HG03103 (cell line): Measurements from ENCODE around the gene RNF224.
A peak's percentile ranks its signal among the peaks of the same experiment; 100 is the strongest.

ENCODE experiments used
- ATAC-seq: cut with Tn5 transposase; IDR thresholded peaks from one replicate; pipeline ENCODE4 v1.9.1; 2021; ENCODE audit warnings: low read depth; ENCODE audit not compliant: unreplicated experiment

The RNF224 gene

GRCh38 chr9:137213160-137214060 is 13.9 kb upstream of the RNF224 start:
- no peak for ATAC-seq

GRCh38 chr9:137214620-137215019 is 12.7 kb upstream of the RNF224 start:
- no peak for ATAC-seq

- no peak for ATAC-seq
Measured at GRCh38 chr9:137215196-137215986, 11.9 kb upstream of the RNF224 start.

GRCh38 chr9:137216188-137216965 is 10.9 kb upstream of the RNF224 start:
- no peak for ATAC-seq

GRCh38 chr9:137217276-137218211 is 9.8 kb upstream of the RNF224 start:
- no peak for ATAC-seq

GRCh38 chr9:137218212-137218753 is 9.0 kb upstream of the RNF224 start:
- no peak for ATAC-seq

DNA sequence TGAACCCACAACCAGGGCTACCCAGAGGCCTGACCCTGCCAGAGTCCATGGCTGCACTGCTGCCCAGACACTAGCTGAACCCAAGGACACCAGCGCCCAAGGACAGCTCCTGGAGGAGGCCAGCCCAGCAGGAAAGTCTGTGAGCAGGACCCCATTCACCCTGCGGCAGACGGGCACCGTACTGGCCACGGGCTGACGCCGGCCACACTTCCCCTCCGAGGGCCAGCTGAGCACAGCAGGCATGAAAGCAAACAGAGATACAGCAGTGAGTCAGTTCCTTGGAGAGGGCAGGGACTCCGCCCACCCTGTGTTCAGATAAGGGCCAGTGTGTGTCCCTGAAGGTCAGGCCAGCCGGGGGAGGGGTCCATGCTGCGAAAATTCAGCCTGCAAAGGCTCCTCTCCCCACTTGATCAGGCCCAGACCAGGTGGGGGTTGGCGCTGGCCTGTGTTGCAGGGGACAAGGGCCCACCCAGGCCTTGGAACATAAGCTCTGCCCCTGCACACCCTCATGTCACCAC is 8.5 kb upstream of the RNF224 start:
- no peak for ATAC-seq

DNA sequence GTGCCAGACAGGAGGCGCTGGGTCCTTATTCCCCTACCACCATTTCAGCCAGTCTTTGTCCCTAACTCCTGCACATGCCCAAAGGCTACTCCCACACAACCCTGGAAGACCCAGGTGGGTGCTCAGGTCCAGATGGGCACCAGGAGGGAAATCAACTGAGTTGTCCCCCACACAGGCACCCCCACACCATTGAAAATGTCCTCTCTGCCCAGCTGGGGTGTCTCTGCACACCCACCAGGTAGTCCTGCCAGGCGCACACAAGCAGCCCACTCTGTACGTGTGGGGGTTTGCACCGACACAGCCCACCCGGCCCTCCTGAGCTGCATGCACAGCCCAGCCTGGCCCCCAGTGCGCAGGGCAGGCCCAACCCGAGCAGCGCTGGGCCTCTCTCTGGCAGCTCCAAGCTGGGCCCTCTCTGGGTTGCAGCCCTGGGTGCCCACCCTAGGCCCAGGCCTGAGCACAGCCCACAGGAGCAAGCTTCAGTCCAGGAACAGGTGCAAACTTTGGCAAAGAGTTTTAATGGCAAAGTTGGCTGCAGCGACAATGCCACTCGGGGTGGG is 7.5 kb upstream of the RNF224 start:
- no peak for ATAC-seq

DNA sequence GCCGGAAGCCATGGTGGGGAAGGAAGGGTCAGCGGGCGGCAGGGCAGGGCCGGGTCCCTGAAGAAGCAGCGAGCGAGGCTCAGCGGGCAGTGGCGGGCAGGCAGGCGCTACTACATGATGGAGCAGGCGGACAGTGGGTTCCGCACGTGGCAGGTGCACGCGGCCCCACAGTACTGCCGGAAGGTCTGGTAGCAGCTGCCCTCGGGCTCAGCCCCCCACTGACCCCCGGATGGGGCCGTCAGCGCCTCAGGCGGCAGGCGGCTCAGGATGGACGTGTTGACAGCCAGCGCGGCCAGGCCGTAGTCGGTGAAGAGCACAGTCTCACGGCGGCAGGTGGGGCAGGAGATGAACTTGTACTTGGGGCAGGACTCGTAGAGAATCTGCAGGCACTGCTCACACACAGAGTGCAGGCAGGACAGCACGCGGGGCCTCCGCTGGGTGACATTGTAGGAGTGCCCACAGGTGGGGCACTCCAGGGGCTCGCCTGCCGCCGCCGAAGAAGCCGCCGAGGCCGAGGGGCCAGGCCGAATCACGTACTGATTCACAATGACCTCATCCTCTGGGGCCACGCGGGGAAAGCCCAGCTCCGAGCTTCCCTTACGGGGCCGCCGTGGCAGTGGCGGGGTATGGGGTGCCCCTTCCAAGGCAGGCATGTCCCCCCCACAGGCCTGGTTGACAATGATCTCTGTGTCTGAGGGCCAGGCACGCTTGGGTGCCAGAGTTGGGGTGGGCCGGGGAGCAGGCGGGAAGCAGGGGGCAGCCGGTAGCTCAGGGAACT is 6.8 kb upstream of the RNF224 start:
- ATAC-seq = no peak

- no peak for ATAC-seq
Measured at GRCh38 chr9:137221095-137221505, 6.2 kb upstream of the RNF224 start.

GRCh38 chr9:137221506-137222111 is 5.7 kb upstream of the RNF224 start:
- no peak for ATAC-seq

GRCh38 chr9:137222190-137223077 is 4.9 kb upstream of the RNF224 start, which contains the start of gene RNF208:
TSS of gene RNF208 (minus strand) at chr9:137222240. CDS start at chr9:137221212, 1,028 bp downstream.
- ATAC-seq = peak; percentile 3

GRCh38 chr9:137223078-137223970 is 4.0 kb upstream of the RNF224 start:
- ATAC-seq = peak; percentile 73

GRCh38 chr9:137224830-137225694 is 2.2 kb upstream of the RNF224 start, which contains the start of gene CYSRT1:
TSS of gene CYSRT1 (plus strand) at chr9:137225174. CDS start at chr9:137225622, 448 bp downstream.
- no peak for ATAC-seq
